IMR-90 (cell line): ENCODE measurements around the gene PARD3. TPM values are rescaled to one million over a fixed set of nuclear protein-coding genes. Genes with fewer than 3 reads are reported as not detected.
A peak's percentile ranks its signal among the peaks of the same experiment; 100 is the strongest.

Experiments used
- ATAC-seq: fragments of 200-7000 bp; cut with Tn5 transposase; 2 replicates; pipeline ENCODE4 v1.9.1; 2020; ENCODE audit warnings: low read depth, mild to moderate bottlenecking, moderate library complexity
- BruUV-seq: library from RNA; stranded (reverse); fragments of 400-500 nt; replicated peaks from 2 replicates; lab custom pipeline; 2021; lab: Mats Ljungman, UMichigan
- CTCF ChIA-PET: fragments of 300-600 bp; formaldehyde crosslinking; extraction: SDS; loops from one replicate; lab custom pipeline; 2021; ENCODE audit warnings: antibody characterized with exemption; lab: Yijun Ruan, JAX
- POLR2A ChIA-PET: fragments of 300-600 bp; sonication (Branson Sonifier 250); formaldehyde crosslinking; loops from one replicate; lab custom pipeline; 2022; ENCODE audit warnings: antibody characterized with exemption; ENCODE audit not compliant: unreplicated experiment; lab: Charles Lee
- DNase-seq: peaks from one replicate; pipeline ENCODE4 v3.0.0; 2013
- H2AFZ ChIP-seq: replicated peaks from 2 replicates; pipeline ENCODE3; 2013; ENCODE audit warnings: low read length, mild to moderate bottlenecking; ENCODE audit not compliant: poor library complexity
- H2AK5ac ChIP-seq: 2 replicates; pipeline ENCODE4 v1.6.1; 2013; ENCODE audit warnings: low read depth, low read length, inconsistent platforms
- H2AK9ac ChIP-seq: replicated peaks from 2 replicates; pipeline ENCODE3; 2013; ENCODE audit warnings: mild to moderate bottlenecking, low read depth, low read length, moderate library complexity; ENCODE audit not compliant: poor library complexity
- H2BK120ac ChIP-seq: 2 replicates; pipeline ENCODE4 v1.6.1; 2013; ENCODE audit warnings: low read depth, low read length, inconsistent platforms
- H2BK15ac ChIP-seq: 3 replicates; pipeline ENCODE4 v1.6.1; 2013; ENCODE audit warnings: low read depth, low read length, inconsistent platforms
- H2BK20ac ChIP-seq: 2 replicates; pipeline ENCODE4 v1.6.1; 2013; ENCODE audit warnings: low read depth, mild to moderate bottlenecking, inconsistent platforms, low read length, moderate library complexity
- H2BK5ac ChIP-seq: 2 replicates; pipeline ENCODE4 v1.6.1; 2013; ENCODE audit warnings: mild to moderate bottlenecking, low read depth, low read length, inconsistent platforms; ENCODE audit not compliant: poor library complexity, severe bottlenecking
- H3K14ac ChIP-seq: replicated peaks from 2 replicates; pipeline ENCODE4 v1.6.1; 2013; ENCODE audit warnings: low read depth, low read length, inconsistent platforms
- H3K18ac ChIP-seq: 2 replicates; pipeline ENCODE4 v1.6.1; 2013; ENCODE audit warnings: low read depth, low read length, control low read depth
- H3K23ac ChIP-seq: 2 replicates; pipeline ENCODE4 v1.6.1; 2013; ENCODE audit warnings: low read depth, low read length, inconsistent platforms
- H3K27ac ChIP-seq: 2 replicates; pipeline ENCODE4 v1.5.1; 2013; ENCODE audit warnings: mild to moderate bottlenecking, control low read depth, low read length; ENCODE audit not compliant: insufficient read depth
- H3K27me3 ChIP-seq: 2 replicates; pipeline ENCODE4 v1.6.1; 2013; ENCODE audit warnings: low read length; ENCODE audit not compliant: control insufficient read depth, insufficient read depth
- H3K36me3 ChIP-seq: 2 replicates; pipeline ENCODE4 v1.6.1; 2013; ENCODE audit warnings: low read length, mixed read lengths; ENCODE audit not compliant: control insufficient read depth, insufficient read depth
- H3K4ac ChIP-seq: 2 replicates; pipeline ENCODE4 v1.6.1; 2013; ENCODE audit warnings: low read depth, low read length, inconsistent platforms
- H3K4me1 ChIP-seq: 2 replicates; pipeline ENCODE4 v1.6.1; 2013; ENCODE audit warnings: low read length, mixed read lengths; ENCODE audit not compliant: control insufficient read depth, insufficient read depth
- H3K4me2 ChIP-seq: 2 replicates; pipeline ENCODE4 v1.6.1; 2013; ENCODE audit warnings: low read depth, mild to moderate bottlenecking, control low read depth, low read length, moderate library complexity
- H3K4me3 ChIP-seq: 2 replicates; pipeline ENCODE4 v1.5.1; 2013; ENCODE audit warnings: low read depth, mild to moderate bottlenecking, control low read depth, low read length, moderate library complexity; ENCODE audit not compliant: insufficient read depth
- H3K56ac ChIP-seq: 2 replicates; pipeline ENCODE4 v1.6.1; 2013; ENCODE audit warnings: low read length, inconsistent platforms; ENCODE audit not compliant: insufficient read depth; ENCODE audit errors: extremely low read depth
- H3K79me1 ChIP-seq, 2 experiments: 2 replicates each; pipeline ENCODE4 v1.6.1; 2013; ENCODE audit warnings: low read length in 2 of 2, inconsistent platforms in 1 of 2, low read depth in 1 of 2
- H3K9ac ChIP-seq: 2 replicates; pipeline ENCODE4 v1.6.1; 2013; ENCODE audit warnings: low read depth, low read length, control low read depth
- H3K9me1 ChIP-seq: 2 replicates; pipeline ENCODE4 v1.6.1; 2013; ENCODE audit warnings: low read length, inconsistent platforms; ENCODE audit not compliant: insufficient read depth
- H3K9me3 ChIP-seq: 2 replicates; pipeline ENCODE4 v1.6.1; 2013; ENCODE audit warnings: low read length; ENCODE audit not compliant: control insufficient read depth, insufficient read depth
- H4K20me1 ChIP-seq: 2 replicates; pipeline ENCODE4 v1.6.1; 2013; ENCODE audit warnings: low read length, inconsistent platforms; ENCODE audit not compliant: insufficient read depth
- H4K5ac ChIP-seq: 2 replicates; pipeline ENCODE4 v1.6.1; 2013; ENCODE audit warnings: mild to moderate bottlenecking, low read depth, low read length, control low read depth
- H4K8ac ChIP-seq, 2 experiments: 2 replicates each; pipeline ENCODE4 v1.6.1; 2013; ENCODE audit warnings: low read depth in 2 of 2, low read length in 2 of 2, control low read depth in 1 of 2, inconsistent platforms in 1 of 2
- H4K91ac ChIP-seq: 2 replicates; pipeline ENCODE4 v1.6.1; 2013; ENCODE audit warnings: low read depth, low read length, inconsistent platforms; ENCODE audit not compliant: insufficient read depth
- CEBPB ChIP-seq: IDR thresholded peaks from 2 replicates; pipeline ENCODE4 v1.6.1; 2012; ENCODE audit warnings: low read depth, low read length, improper control_type of control experiment
- ELK1 ChIP-seq: fragments of 150-350 bp; IDR thresholded peaks from 2 replicates; pipeline ENCODE4 v1.6.1; 2016; ENCODE audit warnings: low read depth, mild to moderate bottlenecking, low read length, moderate library complexity, borderline replicate concordance
- RCOR1 ChIP-seq: IDR thresholded peaks from 2 replicates; pipeline ENCODE4 v1.6.1; 2012; ENCODE audit warnings: mild to moderate bottlenecking, low read length, improper control_type of control experiment; ENCODE audit not compliant: insufficient replicate concordance
- USF2 ChIP-seq: fragments of 150-350 bp; IDR thresholded peaks from 2 replicates; pipeline ENCODE4 v1.6.1; 2017; ENCODE audit warnings: mild to moderate bottlenecking, antibody characterized with exemption, low read length, low read depth
- WGBS, 2 experiments: methylation state at CpG; one replicate each; pipeline versions ENCODE4 v1.1.5 to v1.1.7; 2013; ENCODE audit warnings: missing lambda C conversion rate in 2 of 2; ENCODE audit not compliant: insufficient read length in 1 of 2; ENCODE audit errors: extremely low coverage in 2 of 2; 5-methylcytosine and 5-hydroxymethylcytosine counted together
- dilution Hi-C: fragments of 300-500 bp; cut with HindIII; formaldehyde crosslinking; loops from one replicate; pipeline ENCODE4 v1.14.3; 2018; ENCODE audit warnings: low sequenced_read_pairs; ENCODE audit not compliant: unreplicated experiment
- in situ Hi-C: fragments of 300-500 bp; cut with MboI; formaldehyde crosslinking; loops from 3 replicates; pipeline ENCODE4 v1.14.3; 2019; ENCODE audit warnings: low sequenced_read_pairs, inconsistent platforms, mixed read lengths
- intact Hi-C: fragments of 100-400 bp; cut with micrococcal nuclease; formaldehyde crosslinking; loops from 2 replicates; pipeline ENCODE4 v1.10.0; 2022
- polyA plus RNA-seq, 3 experiments: library from polyadenylated mRNA; depleted of rRNA; stranded (reverse); fragments of >200 nt; gene quantifications; 2 replicates each; pipeline ENCODE4 v1.2.3, GENCODE V29; 2012; ENCODE audit warnings: low replicate concordance in 1 of 3
- total RNA-seq: library from RNA; depleted of rRNA; stranded (reverse); fragments of >200 nt; gene quantifications from 2 replicates; pipeline ENCODE4 v1.2.3, GENCODE V29; 2012

The PARD3 gene
- total and polyA plus RNA-seq, 2 of the 4 experiments (the other 2 are of a cell fraction) = 14.6 to 37.5 TPM

GRCh38 chr10:34112171-34112782, 702.8 kb downstream of the PARD3 start:
- H4K8ac ChIP-seq = no peak overlapping the region
- no peak overlapping the region for H3K9ac ChIP-seq
- no peak overlapping the region for H2AFZ ChIP-seq
- H2AK5ac ChIP-seq = no peak overlapping the region
- no peak overlapping the region for H3K4me2 ChIP-seq
- no peak overlapping the region for H4K5ac ChIP-seq
- no peaks in the 10 kb centered on the region; the same call in 1 of the 2 replicates for H3K9me1 ChIP-seq
- DNase-seq (peak; percentile 22), ATAC-seq (no peak)
- H3K23ac ChIP-seq = no peak overlapping the region
- no peaks in the 10 kb centered on the region for H4K20me1 ChIP-seq
- H2BK5ac ChIP-seq = no peak overlapping the region
- H3K27me3 ChIP-seq = no peaks in the 10 kb centered on the region
- no peak overlapping the region for H3K14ac ChIP-seq
- no peaks in the 10 kb centered on the region for H3K79me1 ChIP-seq
- no peak overlapping the region for H2BK15ac ChIP-seq
- BruUV-seq = no TSS peak
- no peak for TF ChIP-seq ELK1
- TF ChIP-seq USF2 = no peak
- peak; percentile 54 for TF ChIP-seq CEBPB
- no peak for TF ChIP-seq RCOR1
- dilution Hi-C loops (no loop called here), in situ Hi-C loops (loop anchor here (25.0 kb wide), 1 partner anchor 775 kb away; the partner anchor contains the start of gene NRP1), intact Hi-C loops (no loop called here)
- H3K9me3 ChIP-seq = no peaks in the 10 kb centered on the region; the same call in 1 of the 2 replicates
- WGBS, 2 experiments = no CpG with 5 or more reads among the region's 6 CpGs
- H2AK9ac ChIP-seq = no peak overlapping the region
- H3K27ac ChIP-seq = no peak overlapping the region
- peaks cover 4% of the 10 kb centered on the region for H3K4me1 ChIP-seq
- no peaks in the 10 kb centered on the region for H3K36me3 ChIP-seq
- H4K91ac ChIP-seq = no peak overlapping the region
- H3K18ac ChIP-seq = no peak overlapping the region
- H2BK120ac ChIP-seq = no peak overlapping the region
- no peak overlapping the region for H3K4ac ChIP-seq
- no peak overlapping the region for H3K4me3 ChIP-seq
- ChIA-PET CTCF (no interaction called here), POLR2A (no interaction called here)
- H3K56ac ChIP-seq = no peak overlapping the region
- H2BK20ac ChIP-seq = no peak overlapping the region
